Measurements from ENCODE around the gene GNPNAT1.

- TF ChIP-seq CTCF (IDR thresholded peaks at IDR 0.05) (no peak), POLR2A (IDR thresholded peaks at IDR 0.05) (no peak), EP300 (IDR thresholded peaks at IDR 0.05) (no peak)
These were observed 57.6 kb downstream of the GNPNAT1 start for GRCh38 chr14:52733824-52734223.
